GM23338 (cell line): ENCODE data around the gene CELF4.

Experiments used
- CREB1 ChIP-seq: fragments of 250-450 bp; sonication (Bioruptor Pico); IDR thresholded peaks from 2 replicates; pipeline ENCODE4 v1.5.0; 2020; ENCODE audit warnings: low read depth, mild to moderate bottlenecking, moderate library complexity
- CTCF ChIP-seq, 2 experiments: fragments of 200-600 bp in 1 of 2; sonication (generic) in 1 of 2; conservative IDR thresholded peaks; 2 replicates each; pipeline versions ENCODE4 v1.5.1 to v1.6.1; 2016 to 2017; ENCODE audit warnings: antibody characterized with exemption in 2 of 2, low read depth in 2 of 2, mild to moderate bottlenecking in 2 of 2, moderate library complexity in 1 of 2
- EZH2 ChIP-seq: fragments of 200-600 bp; sonication (generic); IDR thresholded peaks from one replicate; pipeline ENCODE4 v1.8.0; 2017; ENCODE audit warnings: antibody characterized with exemption, mild to moderate bottlenecking, low read depth; ENCODE audit not compliant: unreplicated experiment
- EZH2phosphoT487 ChIP-seq: fragments of 200-600 bp; sonication (generic); IDR thresholded peaks from one replicate; pipeline ENCODE4 v1.8.1; 2018; ENCODE audit warnings: antibody characterized with exemption; ENCODE audit not compliant: unreplicated experiment
- JUNB ChIP-seq: IDR thresholded peaks from one replicate; pipeline ENCODE4 v1.6.1; 2016; ENCODE audit warnings: antibody characterized with exemption; ENCODE audit not compliant: unreplicated experiment
- NANOG ChIP-seq: IDR thresholded peaks from 2 replicates; pipeline ENCODE4 v1.6.1; 2016; ENCODE audit warnings: antibody characterized with exemption, borderline replicate concordance
- POLR2AphosphoS5 ChIP-seq: IDR thresholded peaks from 2 replicates; pipeline ENCODE4 v1.6.1; 2016; ENCODE audit warnings: antibody characterized with exemption, low read depth
- ZNF114 ChIP-seq: fragments of 250-450 bp; sonication (Bioruptor Pico); IDR thresholded peaks from 2 replicates; pipeline ENCODE4 v1.5.0; 2020; ENCODE audit warnings: mild to moderate bottlenecking, moderate library complexity
- ZNF331 ChIP-seq: fragments of 250-450 bp; sonication (Bioruptor Pico); IDR thresholded peaks from 2 replicates; pipeline ENCODE4 v1.5.0; 2020; ENCODE audit warnings: low read depth, mild to moderate bottlenecking, moderate library complexity

GRCh38 chr18:37457341-37457740 lies 108.3 kb downstream of the CELF4 start:
- TF ChIP-seq CTCF (conservative IDR thresholded peaks at IDR 0.05; ENCODE audit: low read depth in 2 of 2) (no peak), EZH2phosphoT487 (no peak), POLR2AphosphoS5 (no peak), EZH2 (no peak), ZNF114 (CRISPR knock-in tag) (no peak), ZNF331 (CRISPR knock-in tag) (no peak), NANOG (no peak), JUNB (no peak), CREB1 (CRISPR knock-in tag) (no peak)
